GM12874 (cell line): ENCODE measurements around the gene ATAD3A.

Experiments
- CTCF ChIP-seq: IDR thresholded peaks from 2 replicates; pipeline ENCODE4 v1.5.1; 2011; ENCODE audit warnings: low read depth, mild to moderate bottlenecking, control low read depth, low read length, moderate library complexity; ENCODE audit not compliant: insufficient read depth

Gene ATAD3A

GRCh38 chr1:1567891-1568291 is 55.9 kb downstream of the ATAD3A start:
- TF ChIP-seq CTCF: no peak

- no peak for TF ChIP-seq CTCF
Observed at GRCh38 chr1:1569341-1569740, 57.4 kb downstream of the ATAD3A start.

GRCh38 chr1:1573843-1574720 is 62.1 kb downstream of the ATAD3A start:
- TF ChIP-seq CTCF: 0 out of 2 replicates have a peak, but pooled peaks have one; percentile 4

GRCh38 chr1:1574721-1575537 is 63.0 kb downstream of the ATAD3A start, which contains the start of gene SSU72:
SSU72 (minus strand) TSS chr1:1574863; CDS start chr1:1574557, 306 bp downstream.
- no peak for TF ChIP-seq CTCF

- no peak for TF ChIP-seq CTCF
Observed at GRCh38 chr1:1577367-1578011, 65.5 kb downstream of the ATAD3A start.

GRCh38 chr1:1578371-1578940 is 66.5 kb downstream of the ATAD3A start:
- no peak for TF ChIP-seq CTCF
